Hepatocyte (in vitro differentiated cells): ENCODE measurements around the gene CBL.

Experiments
- EZH2 ChIP-seq: fragments of 200-600 bp; sonication (generic); IDR thresholded peaks from 2 replicates; pipeline ENCODE4 v1.6.1; 2016; ENCODE audit warnings: antibody characterized with exemption, mild to moderate bottlenecking, borderline replicate concordance
- EZH2phosphoT487 ChIP-seq: fragments of 200-600 bp; sonication (generic); IDR thresholded peaks from one replicate; pipeline ENCODE4 v1.6.1; 2018; ENCODE audit warnings: antibody characterized with exemption, mild to moderate bottlenecking, low read depth, moderate library complexity; ENCODE audit not compliant: unreplicated experiment, severe bottlenecking

- TF ChIP-seq EZH2 = no peak
- no peak for TF ChIP-seq EZH2phosphoT487
These were observed 129.0 kb downstream of the CBL start for GRCh38 chr11:119335091-119335654.
